Measurements from ENCODE around the gene GPR137B.
A peak's percentile ranks its signal among the peaks of the same experiment; 100 is the strongest.
"Not testable (repeated sequence)": the region's sequence is repeated elsewhere in the genome, so short reads cannot be mapped to it uniquely, and the experiment has no call there.

The GPR137B gene

GRCh38 chr1:236144446-236145150, 2.3 kb downstream of the GPR137B start:
- no peak for DNase-seq

GRCh38 chr1:236147068-236147467, 4.7 kb downstream of the GPR137B start:
- DNase-seq: no peak

- DNase-seq: no peak
Measured at GRCh38 chr1:236147521-236148469, 5.5 kb downstream of the GPR137B start.

- DNase-seq: no peak
Measured at GRCh38 chr1:236148470-236148845, 6.1 kb downstream of the GPR137B start.

GRCh38 chr1:236149003-236149595, 6.8 kb downstream of the GPR137B start:
- no peak for DNase-seq

GRCh38 chr1:236149696-236150228, 7.4 kb downstream of the GPR137B start:
- DNase-seq: no peak

GRCh38 chr1:236150311-236150955, 8.1 kb downstream of the GPR137B start:
- no peak for DNase-seq

- no peak for DNase-seq
Measured at GRCh38 chr1:236150986-236151385, 8.6 kb downstream of the GPR137B start.

- DNase-seq: no peak
Measured at GRCh38 chr1:236151739-236152424, 9.5 kb downstream of the GPR137B start.

- DNase-seq: no peak
Measured at GRCh38 chr1:236154126-236154525, 11.8 kb downstream of the GPR137B start.

- no peak for DNase-seq
Measured at GRCh38 chr1:236154671-236155398, 12.5 kb downstream of the GPR137B start.

- DNase-seq: no peak
Measured at GRCh38 chr1:236155399-236155767, 13.0 kb downstream of the GPR137B start.

GRCh38 chr1:236155841-236156503, 13.6 kb downstream of the GPR137B start:
- no peak for DNase-seq

GRCh38 chr1:236156512-236157208, 14.3 kb downstream of the GPR137B start:
- DNase-seq: peak; percentile 18

- not testable (repeated sequence) for DNase-seq
Measured at GRCh38 chr1:236158072-236158471, 15.7 kb downstream of the GPR137B start.

- DNase-seq: no peak
Measured at GRCh38 chr1:236158719-236159118, 16.4 kb downstream of the GPR137B start.

GRCh38 chr1:236159704-236160539, 17.6 kb downstream of the GPR137B start:
- DNase-seq: no peak

- DNase-seq: no peak
Measured at GRCh38 chr1:236160540-236161127, 18.3 kb downstream of the GPR137B start.

GRCh38 chr1:236161230-236161629, 18.9 kb downstream of the GPR137B start:
- no peak for DNase-seq

Data from T-helper 9 cell (primary cell).